GM19099 (cell line): Measurements from ENCODE around the gene RBM8A.
A peak's percentile ranks its signal among the peaks of the same experiment; 100 is the strongest.

ENCODE experiments used
- POLR2A ChIP-seq: IDR thresholded peaks from 3 replicates; pipeline ENCODE4 v1.6.1; 2011; ENCODE audit warnings: low read depth; ENCODE audit not compliant: insufficient read length; ENCODE audit errors: extremely low read depth

Gene RBM8A

GRCh38 chr1:145937436-145937835, 10.2 kb upstream of the RBM8A start:
- TF ChIP-seq POLR2A = no peak

GRCh38 chr1:145936247-145936646, 9.0 kb upstream of the RBM8A start:
- TF ChIP-seq POLR2A = no peak

- no peak for TF ChIP-seq POLR2A
Measured at GRCh38 chr1:145935708-145936107, 8.4 kb upstream of the RBM8A start.

GRCh38 chr1:145927916-145928643, 796 bp upstream of the RBM8A start:
- no peak for TF ChIP-seq POLR2A

- TF ChIP-seq POLR2A = no peak
Measured at GRCh38 chr1:145926686-145927062, 610 bp downstream of the RBM8A start.

- no peak for TF ChIP-seq POLR2A
Measured at GRCh38 chr1:145922266-145922665, 5.0 kb downstream of the RBM8A start.

GRCh38 chr1:145918992-145919939, 8.0 kb downstream of the RBM8A start:
- peak; percentile 28 for TF ChIP-seq POLR2A

GRCh38 chr1:145918144-145918991, 8.9 kb downstream of the RBM8A start, which contains the start of gene PEX11B:
TSS of gene PEX11B (minus strand) at chr1:145918717. CDS start at chr1:145918688, 29 bp downstream.
- TF ChIP-seq POLR2A = peak; percentile 82

- no peak for TF ChIP-seq POLR2A
Measured at GRCh38 chr1:145917595-145917994, 9.7 kb downstream of the RBM8A start.

GRCh38 chr1:145916745-145917144, 10.5 kb downstream of the RBM8A start:
- no peak for TF ChIP-seq POLR2A

- no peak for TF ChIP-seq POLR2A
Measured at GRCh38 chr1:145912128-145912641, 15.1 kb downstream of the RBM8A start.

GRCh38 chr1:145908653-145909052, 18.6 kb downstream of the RBM8A start:
- no peak for TF ChIP-seq POLR2A

GRCh38 chr1:145906954-145907753, 20.1 kb downstream of the RBM8A start:
- no peak for TF ChIP-seq POLR2A
